ENCODE results near the gene TRHDE.

DNA sequence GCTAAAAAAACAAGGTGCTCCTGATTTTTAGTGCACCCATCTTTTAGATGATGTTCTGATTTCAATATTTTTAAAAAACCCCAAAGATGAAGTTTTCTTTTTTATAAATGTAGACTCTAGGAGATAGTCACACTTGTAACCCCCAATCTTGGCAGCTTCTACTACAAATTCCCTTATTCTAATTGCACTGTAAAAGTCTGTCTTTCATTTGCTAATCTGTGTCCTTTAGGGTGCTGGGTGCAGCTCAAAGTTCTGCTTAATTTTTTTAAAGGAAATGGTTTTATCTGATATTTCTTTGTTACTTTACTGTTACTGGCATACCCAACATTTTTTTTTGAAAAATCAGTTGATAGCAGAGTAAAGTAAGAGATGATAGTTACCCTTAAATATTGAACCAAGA, 172.0 kb downstream of the TRHDE start:
- TF ChIP-seq GATA2 (IDR thresholded peaks at IDR 0.05; ENCODE audit: low read depth, low read length): no peak
- no peak for TF ChIP-seq GATA3 (IDR thresholded peaks at IDR 0.05; ENCODE audit: low read depth, low read length)
